ENCODE data around the gene NPR1. TPM values are rescaled to one million over a fixed set of nuclear protein-coding genes. Genes with fewer than 3 reads are reported as not detected.
A peak's percentile ranks its signal among the peaks of the same experiment; 100 is the strongest.
"Not testable (repeated sequence)": the region's sequence is repeated elsewhere in the genome, so short reads cannot be mapped to it uniquely, and the experiment has no call there.

NPR1 gene
- total RNA-seq, 2 donors from 2014 or later: 19.3 to 42.9 TPM

DNA sequence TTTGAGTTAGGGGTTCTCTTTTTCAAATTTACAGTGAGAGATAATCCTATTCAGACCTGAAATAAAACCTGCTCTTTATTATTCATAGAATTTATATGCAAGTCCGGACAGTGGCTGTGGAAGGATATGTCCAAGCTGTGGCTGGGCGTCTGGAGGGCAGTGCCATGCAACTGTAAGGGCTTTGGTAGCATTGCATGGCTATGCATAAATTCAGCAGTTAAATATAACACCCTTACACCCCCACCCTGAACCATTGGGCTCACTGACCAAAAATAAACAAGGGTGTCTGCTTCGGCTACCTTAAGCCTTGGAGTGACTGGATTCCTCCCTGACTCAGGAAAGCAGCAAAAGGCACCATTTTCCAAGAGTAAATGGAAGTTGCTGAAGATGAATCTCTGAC lies 39.2 kb upstream of the NPR1 start:
- DNase-seq (ENCODE audit: low spot score): no peak
- Histone ChIP-seq H3K4me1 (peaks cover 0 to 82% of the 10 kb centered on the region in 2 donors), H3K27ac (peak overlapping the region; percentile 100), H3K9me3 (no peaks in the 10 kb centered on the region), H3K27me3 (no peaks in the 10 kb centered on the region), H3K36me3 (peaks cover 91% of the 10 kb centered on the region), H3K4me3 (no peak overlapping the region)
- TF ChIP-seq, protein P1, sequence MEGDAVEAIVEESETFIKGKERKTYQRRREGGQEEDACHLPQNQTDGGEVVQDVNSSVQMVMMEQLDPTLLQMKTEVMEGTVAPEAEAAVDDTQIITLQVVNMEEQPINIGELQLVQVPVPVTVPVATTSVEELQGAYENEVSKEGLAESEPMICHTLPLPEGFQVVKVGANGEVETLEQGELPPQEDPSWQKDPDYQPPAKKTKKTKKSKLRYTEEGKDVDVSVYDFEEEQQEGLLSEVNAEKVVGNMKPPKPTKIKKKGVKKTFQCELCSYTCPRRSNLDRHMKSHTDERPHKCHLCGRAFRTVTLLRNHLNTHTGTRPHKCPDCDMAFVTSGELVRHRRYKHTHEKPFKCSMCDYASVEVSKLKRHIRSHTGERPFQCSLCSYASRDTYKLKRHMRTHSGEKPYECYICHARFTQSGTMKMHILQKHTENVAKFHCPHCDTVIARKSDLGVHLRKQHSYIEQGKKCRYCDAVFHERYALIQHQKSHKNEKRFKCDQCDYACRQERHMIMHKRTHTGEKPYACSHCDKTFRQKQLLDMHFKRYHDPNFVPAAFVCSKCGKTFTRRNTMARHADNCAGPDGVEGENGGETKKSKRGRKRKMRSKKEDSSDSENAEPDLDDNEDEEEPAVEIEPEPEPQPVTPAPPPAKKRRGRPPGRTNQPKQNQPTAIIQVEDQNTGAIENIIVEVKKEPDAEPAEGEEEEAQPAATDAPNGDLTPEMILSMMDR (IDR thresholded peaks at IDR 0.05): no peak

GRCh38 chr1:153640213-153640612 lies 38.3 kb upstream of the NPR1 start:
- not testable (repeated sequence) for H3K9me3 ChIP-seq; H3K4me3 ChIP-seq; DNase-seq (ENCODE audit: low spot score); H3K27me3 ChIP-seq
- Histone ChIP-seq H3K36me3 (peaks cover 97% of the 10 kb centered on the region), H3K27ac (peak overlapping the region in 1 of 2 donors; percentile 100), H3K4me1 (peaks cover 0 to 83% of the 10 kb centered on the region in 2 donors)

- peak overlapping the region in 1 of 2 donors; percentile 100 for H3K27ac ChIP-seq
- TF ChIP-seq, protein P1 (IDR thresholded peaks at IDR 0.05): no peak
- no peak overlapping the region for H3K4me3 ChIP-seq
- H3K4me1 ChIP-seq: peaks cover 0 to 76% of the 10 kb centered on the region in 2 donors
- H3K27me3 ChIP-seq: no peaks in the 10 kb centered on the region
- no peaks in the 10 kb centered on the region for H3K9me3 ChIP-seq
- DNase-seq (ENCODE audit: low spot score): no peak
- peaks cover 98% of the 10 kb centered on the region for H3K36me3 ChIP-seq
Observed at GRCh38 chr1:153640861-153641260, 37.6 kb upstream of the NPR1 start.

- DNase-seq (ENCODE audit: low spot score): no peak
- TF ChIP-seq, protein P1 (IDR thresholded peaks at IDR 0.05): no peak
- Histone ChIP-seq H3K4me1 (peaks cover 0 to 63% of the 10 kb centered on the region in 2 donors), H3K36me3 (peaks cover 92% of the 10 kb centered on the region), H3K27me3 (no peaks in the 10 kb centered on the region), H3K27ac (peak overlapping the region; percentile 44 to 100), H3K4me3 (no peak overlapping the region), H3K9me3 (no peaks in the 10 kb centered on the region)
Observed at GRCh38 chr1:153642161-153642560, 36.3 kb upstream of the NPR1 start.

- Histone ChIP-seq H3K27ac (peak overlapping the region; percentile 44 to 71), H3K4me3 (no peak overlapping the region), H3K36me3 (peaks cover 84% of the 10 kb centered on the region), H3K27me3 (no peaks in the 10 kb centered on the region), H3K9me3 (no peaks in the 10 kb centered on the region), H3K4me1 (peaks cover 0 to 55% of the 10 kb centered on the region in 2 donors)
- DNase-seq (ENCODE audit: low spot score): no peak
- TF ChIP-seq, protein P1 (IDR thresholded peaks at IDR 0.05): no peak
Observed at GRCh38 chr1:153643100-153643499, 35.4 kb upstream of the NPR1 start.

DNA sequence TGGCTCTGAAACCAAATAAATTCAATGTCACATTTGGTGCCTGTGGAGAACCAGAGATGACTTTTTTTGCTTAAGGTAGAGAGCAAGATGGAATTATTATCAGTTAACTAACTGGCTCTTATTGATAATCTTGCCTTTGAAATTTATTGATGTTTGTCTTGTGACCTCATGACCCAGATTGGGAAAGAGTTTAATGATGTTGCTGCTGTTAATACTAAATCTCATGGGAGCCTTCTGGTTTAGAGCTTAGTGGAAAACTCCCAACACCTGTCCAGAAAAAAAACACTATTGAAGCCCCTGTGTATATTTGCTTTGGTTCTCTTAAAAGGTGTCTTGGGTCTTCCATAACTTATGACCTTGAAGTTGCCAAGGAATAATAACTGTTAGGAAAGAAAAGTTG lies 34.7 kb upstream of the NPR1 start:
- Histone ChIP-seq H3K4me3 (no peak overlapping the region), H3K36me3 (peaks cover 77% of the 10 kb centered on the region), H3K9me3 (no peaks in the 10 kb centered on the region), H3K27me3 (no peaks in the 10 kb centered on the region), H3K4me1 (peaks cover 0 to 55% of the 10 kb centered on the region in 2 donors), H3K27ac (peak overlapping the region; percentile 52 to 71)
- DNase-seq (ENCODE audit: low spot score): no peak
- TF ChIP-seq, protein P1 (IDR thresholded peaks at IDR 0.05): no peak

Measured in right atrium auricular region (tissue), 2 donors.